ENCODE measurements around the gene MRGPRX4. TPM values are rescaled to one million over a fixed set of nuclear protein-coding genes. Genes with fewer than 3 reads are reported as not detected.

The MRGPRX4 gene
- total RNA-seq, 1 experiment from 2014 or later: not detected

DNA sequence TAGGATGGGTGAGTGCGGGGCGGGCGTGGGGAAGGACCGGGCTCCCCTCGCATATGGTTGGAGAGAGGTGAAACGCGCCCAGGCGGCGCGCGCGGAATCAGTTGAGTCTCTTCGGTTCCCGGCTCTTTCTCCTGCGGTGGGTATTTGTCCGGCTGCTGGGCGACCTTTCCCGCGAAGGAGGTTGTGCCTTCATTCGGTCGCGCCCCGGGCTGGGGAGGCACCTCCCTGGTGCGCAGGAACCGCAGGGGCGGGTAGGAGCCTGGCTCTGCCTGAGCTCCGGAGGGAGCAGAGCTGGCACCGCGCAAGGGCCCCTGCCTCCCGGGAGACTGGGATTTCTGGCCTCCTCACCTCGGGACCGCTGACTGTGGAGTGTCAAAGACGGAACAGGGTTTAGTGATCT lies 36.4 kb downstream of the MRGPRX4 start (continued):
- TF ChIP-seq, protein P1, sequence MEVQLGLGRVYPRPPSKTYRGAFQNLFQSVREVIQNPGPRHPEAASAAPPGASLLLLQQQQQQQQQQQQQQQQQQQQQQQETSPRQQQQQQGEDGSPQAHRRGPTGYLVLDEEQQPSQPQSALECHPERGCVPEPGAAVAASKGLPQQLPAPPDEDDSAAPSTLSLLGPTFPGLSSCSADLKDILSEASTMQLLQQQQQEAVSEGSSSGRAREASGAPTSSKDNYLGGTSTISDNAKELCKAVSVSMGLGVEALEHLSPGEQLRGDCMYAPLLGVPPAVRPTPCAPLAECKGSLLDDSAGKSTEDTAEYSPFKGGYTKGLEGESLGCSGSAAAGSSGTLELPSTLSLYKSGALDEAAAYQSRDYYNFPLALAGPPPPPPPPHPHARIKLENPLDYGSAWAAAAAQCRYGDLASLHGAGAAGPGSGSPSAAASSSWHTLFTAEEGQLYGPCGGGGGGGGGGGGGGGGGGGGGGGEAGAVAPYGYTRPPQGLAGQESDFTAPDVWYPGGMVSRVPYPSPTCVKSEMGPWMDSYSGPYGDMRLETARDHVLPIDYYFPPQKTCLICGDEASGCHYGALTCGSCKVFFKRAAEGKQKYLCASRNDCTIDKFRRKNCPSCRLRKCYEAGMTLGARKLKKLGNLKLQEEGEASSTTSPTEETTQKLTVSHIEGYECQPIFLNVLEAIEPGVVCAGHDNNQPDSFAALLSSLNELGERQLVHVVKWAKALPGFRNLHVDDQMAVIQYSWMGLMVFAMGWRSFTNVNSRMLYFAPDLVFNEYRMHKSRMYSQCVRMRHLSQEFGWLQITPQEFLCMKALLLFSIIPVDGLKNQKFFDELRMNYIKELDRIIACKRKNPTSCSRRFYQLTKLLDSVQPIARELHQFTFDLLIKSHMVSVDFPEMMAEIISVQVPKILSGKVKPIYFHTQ (CRISPR knock-in tag; IDR thresholded peaks at IDR 0.05): no peak
- TF ChIP-seq, protein P2, sequence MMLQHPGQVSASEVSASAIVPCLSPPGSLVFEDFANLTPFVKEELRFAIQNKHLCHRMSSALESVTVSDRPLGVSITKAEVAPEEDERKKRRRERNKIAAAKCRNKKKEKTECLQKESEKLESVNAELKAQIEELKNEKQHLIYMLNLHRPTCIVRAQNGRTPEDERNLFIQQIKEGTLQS (CRISPR knock-in tag; conservative IDR thresholded peaks at IDR 0.05): no peak

DNA sequence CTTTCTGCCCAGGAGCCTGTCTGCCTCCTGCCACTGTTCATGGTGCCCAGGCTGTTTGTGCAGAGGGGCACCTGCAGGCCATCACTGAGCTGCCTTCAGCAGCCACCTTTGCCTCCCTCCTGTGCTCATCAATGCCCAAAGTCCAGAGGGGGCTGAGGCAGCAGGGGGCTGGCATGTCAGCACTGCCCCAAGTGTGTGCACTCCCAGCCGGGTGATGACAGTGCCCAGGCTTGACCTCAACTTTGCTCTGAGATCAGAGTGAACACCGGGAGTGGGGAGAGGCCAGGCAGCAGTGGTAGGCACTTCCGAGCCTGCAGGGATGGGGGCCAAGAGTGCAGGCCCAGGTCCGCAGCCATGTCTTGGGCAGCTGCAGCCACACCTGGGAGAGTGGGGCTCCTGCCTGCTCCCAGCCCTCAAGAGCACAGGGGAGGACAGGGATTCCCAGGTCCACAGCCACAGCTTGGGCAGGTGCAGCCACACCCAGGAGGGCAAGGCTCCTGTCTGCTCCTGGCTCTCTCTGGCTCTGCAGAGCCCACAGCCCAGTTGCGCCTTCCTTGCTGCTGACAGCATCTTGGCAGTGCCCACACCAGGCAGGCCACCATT lies 48.7 kb downstream of the MRGPRX4 start:
- H3K27ac Mint-ChIP-seq: no peak overlapping the region

DNA sequence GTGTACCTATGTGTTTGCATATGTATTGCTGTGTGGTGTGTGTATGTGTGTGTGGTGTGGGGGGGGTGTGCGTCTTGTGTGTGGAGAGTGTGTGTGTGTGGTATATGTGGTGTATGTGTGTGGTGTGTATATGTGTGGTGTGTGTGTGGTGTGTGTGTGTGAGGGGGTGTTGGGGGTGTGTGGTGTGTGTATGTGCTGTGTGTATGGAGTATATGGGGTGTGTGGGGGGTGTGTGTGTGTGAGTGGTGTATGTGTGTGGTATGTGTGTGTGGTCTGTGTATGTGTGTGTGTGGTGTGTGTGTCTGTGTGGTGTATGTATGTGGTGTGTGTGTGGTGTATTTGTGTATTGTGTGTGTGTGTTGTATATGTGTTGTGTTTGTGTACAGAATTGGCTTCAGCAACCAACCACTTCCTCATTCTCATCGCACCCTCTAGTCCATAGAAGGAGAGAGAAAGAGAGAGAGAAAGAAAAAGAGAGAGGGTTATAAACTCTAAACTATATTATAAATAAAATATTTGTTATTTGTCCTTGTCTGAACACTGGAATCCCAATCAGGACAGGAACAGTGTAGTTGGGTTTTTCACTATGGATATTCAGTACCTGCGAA lies 50.3 kb downstream of the MRGPRX4 start:
- H3K36me3 Mint-ChIP-seq: no peaks in the 10 kb centered on the region
- H3K9me3 Mint-ChIP-seq: peaks cover 6% of the 10 kb centered on the region
- H3K27ac Mint-ChIP-seq: no peak overlapping the region
- H3K27me3 Mint-ChIP-seq (ENCODE audit: low read depth): peaks cover 4% of the 10 kb centered on the region; the same call in 1 of the 2 replicates
- ChIA-PET POLR2A (no interaction called here), CTCF (interaction anchor here (2.3 kb wide), 1 partner anchor 107 kb away, joined by 9 read pairs; no protein-coding TSS in a partner anchor)
- ATAC-seq: no peak
- no peak overlapping the region for H3K4me3 Mint-ChIP-seq
- no peak for DNase-seq (ENCODE audit: low spot score)
- no peaks in the 10 kb centered on the region for H3K4me1 Mint-ChIP-seq
- TF ChIP-seq ZNF416 (CRISPR knock-in tag; IDR thresholded peaks at IDR 0.05): no peak
- TF ChIP-seq NFE2L1 (CRISPR knock-in tag; IDR thresholded peaks at IDR 0.05): no peak
- TF ChIP-seq, protein P3, sequence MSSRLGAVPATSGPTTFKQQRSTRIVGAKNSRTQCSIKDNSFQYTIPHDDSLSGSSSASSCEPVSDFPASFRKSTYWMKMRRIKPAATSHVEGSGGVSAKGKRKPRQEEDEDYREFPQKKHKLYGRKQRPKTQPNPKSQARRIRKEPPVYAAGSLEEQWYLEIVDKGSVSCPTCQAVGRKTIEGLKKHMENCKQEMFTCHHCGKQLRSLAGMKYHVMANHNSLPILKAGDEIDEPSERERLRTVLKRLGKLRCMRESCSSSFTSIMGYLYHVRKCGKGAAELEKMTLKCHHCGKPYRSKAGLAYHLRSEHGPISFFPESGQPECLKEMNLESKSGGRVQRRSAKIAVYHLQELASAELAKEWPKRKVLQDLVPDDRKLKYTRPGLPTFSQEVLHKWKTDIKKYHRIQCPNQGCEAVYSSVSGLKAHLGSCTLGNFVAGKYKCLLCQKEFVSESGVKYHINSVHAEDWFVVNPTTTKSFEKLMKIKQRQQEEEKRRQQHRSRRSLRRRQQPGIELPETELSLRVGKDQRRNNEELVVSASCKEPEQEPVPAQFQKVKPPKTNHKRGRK (CRISPR knock-in tag; IDR thresholded peaks at IDR 0.05; ENCODE audit: borderline replicate concordance): no peak
- TF ChIP-seq, protein P2 (CRISPR knock-in tag; conservative IDR thresholded peaks at IDR 0.05): no peak
- no peak for TF ChIP-seq ATF1 (CRISPR knock-in tag; IDR thresholded peaks at IDR 0.05)
- TF ChIP-seq, protein P4, sequence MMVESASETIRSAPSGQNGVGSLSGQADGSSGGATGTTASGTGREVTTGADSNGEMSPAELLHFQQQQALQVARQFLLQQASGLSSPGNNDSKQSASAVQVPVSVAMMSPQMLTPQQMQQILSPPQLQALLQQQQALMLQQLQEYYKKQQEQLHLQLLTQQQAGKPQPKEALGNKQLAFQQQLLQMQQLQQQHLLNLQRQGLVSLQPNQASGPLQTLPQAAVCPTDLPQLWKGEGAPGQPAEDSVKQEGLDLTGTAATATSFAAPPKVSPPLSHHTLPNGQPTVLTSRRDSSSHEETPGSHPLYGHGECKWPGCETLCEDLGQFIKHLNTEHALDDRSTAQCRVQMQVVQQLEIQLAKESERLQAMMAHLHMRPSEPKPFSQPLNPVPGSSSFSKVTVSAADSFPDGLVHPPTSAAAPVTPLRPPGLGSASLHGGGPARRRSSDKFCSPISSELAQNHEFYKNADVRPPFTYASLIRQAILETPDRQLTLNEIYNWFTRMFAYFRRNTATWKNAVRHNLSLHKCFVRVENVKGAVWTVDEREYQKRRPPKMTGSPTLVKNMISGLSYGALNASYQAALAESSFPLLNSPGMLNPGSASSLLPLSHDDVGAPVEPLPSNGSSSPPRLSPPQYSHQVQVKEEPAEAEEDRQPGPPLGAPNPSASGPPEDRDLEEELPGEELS (CRISPR knock-in tag; IDR thresholded peaks at IDR 0.05): no peak
- TF ChIP-seq, protein P5, sequence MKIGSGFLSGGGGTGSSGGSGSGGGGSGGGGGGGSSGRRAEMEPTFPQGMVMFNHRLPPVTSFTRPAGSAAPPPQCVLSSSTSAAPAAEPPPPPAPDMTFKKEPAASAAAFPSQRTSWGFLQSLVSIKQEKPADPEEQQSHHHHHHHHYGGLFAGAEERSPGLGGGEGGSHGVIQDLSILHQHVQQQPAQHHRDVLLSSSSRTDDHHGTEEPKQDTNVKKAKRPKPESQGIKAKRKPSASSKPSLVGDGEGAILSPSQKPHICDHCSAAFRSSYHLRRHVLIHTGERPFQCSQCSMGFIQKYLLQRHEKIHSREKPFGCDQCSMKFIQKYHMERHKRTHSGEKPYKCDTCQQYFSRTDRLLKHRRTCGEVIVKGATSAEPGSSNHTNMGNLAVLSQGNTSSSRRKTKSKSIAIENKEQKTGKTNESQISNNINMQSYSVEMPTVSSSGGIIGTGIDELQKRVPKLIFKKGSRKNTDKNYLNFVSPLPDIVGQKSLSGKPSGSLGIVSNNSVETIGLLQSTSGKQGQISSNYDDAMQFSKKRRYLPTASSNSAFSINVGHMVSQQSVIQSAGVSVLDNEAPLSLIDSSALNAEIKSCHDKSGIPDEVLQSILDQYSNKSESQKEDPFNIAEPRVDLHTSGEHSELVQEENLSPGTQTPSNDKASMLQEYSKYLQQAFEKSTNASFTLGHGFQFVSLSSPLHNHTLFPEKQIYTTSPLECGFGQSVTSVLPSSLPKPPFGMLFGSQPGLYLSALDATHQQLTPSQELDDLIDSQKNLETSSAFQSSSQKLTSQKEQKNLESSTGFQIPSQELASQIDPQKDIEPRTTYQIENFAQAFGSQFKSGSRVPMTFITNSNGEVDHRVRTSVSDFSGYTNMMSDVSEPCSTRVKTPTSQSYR (CRISPR knock-in tag; IDR thresholded peaks at IDR 0.05): no peak
- TF ChIP-seq, protein P6, sequence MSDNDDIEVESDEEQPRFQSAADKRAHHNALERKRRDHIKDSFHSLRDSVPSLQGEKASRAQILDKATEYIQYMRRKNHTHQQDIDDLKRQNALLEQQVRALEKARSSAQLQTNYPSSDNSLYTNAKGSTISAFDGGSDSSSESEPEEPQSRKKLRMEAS (CRISPR knock-in tag; IDR thresholded peaks at IDR 0.05): no peak

More for the DNA sequence above, 48.7 kb downstream of the MRGPRX4 start:
- DNase-seq (ENCODE audit: low spot score) (no peak), ATAC-seq (no peak)
- ChIA-PET CTCF (interaction anchor here (1.1 to 2.5 kb wide), 2 partner anchors 18 to 106 kb away, joined by 4 to 8 read pairs; no protein-coding TSS in a partner anchor), POLR2A (no interaction called here)
- Mint-ChIP-seq H3K36me3 (no peaks in the 10 kb centered on the region), H3K27me3 (ENCODE audit: low read depth) (peaks cover 12% of the 10 kb centered on the region; the same call in 1 of the 2 replicates), H3K4me1 (no peaks in the 10 kb centered on the region), H3K4me3 (no peak overlapping the region), H3K9me3 (peaks cover 3% of the 10 kb centered on the region)
- no peak for TF ChIP-seq MYBL2 (CRISPR knock-in tag; IDR thresholded peaks at IDR 0.05)
- TF ChIP-seq SP1 (CRISPR knock-in tag; conservative IDR thresholded peaks at IDR 0.05): no peak
- TF ChIP-seq, protein P7, sequence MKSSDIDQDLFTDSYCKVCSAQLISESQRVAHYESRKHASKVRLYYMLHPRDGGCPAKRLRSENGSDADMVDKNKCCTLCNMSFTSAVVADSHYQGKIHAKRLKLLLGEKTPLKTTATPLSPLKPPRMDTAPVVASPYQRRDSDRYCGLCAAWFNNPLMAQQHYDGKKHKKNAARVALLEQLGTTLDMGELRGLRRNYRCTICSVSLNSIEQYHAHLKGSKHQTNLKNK (CRISPR knock-in tag; IDR thresholded peaks at IDR 0.05): no peak
- no peak for TF ChIP-seq GRHL2 (CRISPR knock-in tag; IDR thresholded peaks at IDR 0.05; ENCODE audit: insufficient replicate concordance, severe bottlenecking)
- no peak for TF ChIP-seq GABPB1 (CRISPR knock-in tag; IDR thresholded peaks at IDR 0.05)
- TF ChIP-seq, protein P8, sequence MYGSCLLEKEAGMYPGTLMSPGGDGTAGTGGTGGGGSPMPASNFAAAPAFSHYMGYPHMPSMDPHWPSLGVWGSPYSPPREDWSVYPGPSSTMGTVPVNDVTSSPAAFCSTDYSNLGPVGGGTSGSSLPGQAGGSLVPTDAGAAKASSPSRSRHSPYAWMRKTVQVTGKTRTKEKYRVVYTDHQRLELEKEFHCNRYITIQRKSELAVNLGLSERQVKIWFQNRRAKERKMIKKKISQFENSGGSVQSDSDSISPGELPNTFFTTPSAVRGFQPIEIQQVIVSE (CRISPR knock-in tag; IDR thresholded peaks at IDR 0.05; ENCODE audit: borderline replicate concordance): no peak
- TF ChIP-seq JUN (CRISPR knock-in tag; IDR thresholded peaks at IDR 0.05): no peak
- no peak for TF ChIP-seq NR2C2 (CRISPR knock-in tag; IDR thresholded peaks at IDR 0.05)
- TF ChIP-seq, protein P9, sequence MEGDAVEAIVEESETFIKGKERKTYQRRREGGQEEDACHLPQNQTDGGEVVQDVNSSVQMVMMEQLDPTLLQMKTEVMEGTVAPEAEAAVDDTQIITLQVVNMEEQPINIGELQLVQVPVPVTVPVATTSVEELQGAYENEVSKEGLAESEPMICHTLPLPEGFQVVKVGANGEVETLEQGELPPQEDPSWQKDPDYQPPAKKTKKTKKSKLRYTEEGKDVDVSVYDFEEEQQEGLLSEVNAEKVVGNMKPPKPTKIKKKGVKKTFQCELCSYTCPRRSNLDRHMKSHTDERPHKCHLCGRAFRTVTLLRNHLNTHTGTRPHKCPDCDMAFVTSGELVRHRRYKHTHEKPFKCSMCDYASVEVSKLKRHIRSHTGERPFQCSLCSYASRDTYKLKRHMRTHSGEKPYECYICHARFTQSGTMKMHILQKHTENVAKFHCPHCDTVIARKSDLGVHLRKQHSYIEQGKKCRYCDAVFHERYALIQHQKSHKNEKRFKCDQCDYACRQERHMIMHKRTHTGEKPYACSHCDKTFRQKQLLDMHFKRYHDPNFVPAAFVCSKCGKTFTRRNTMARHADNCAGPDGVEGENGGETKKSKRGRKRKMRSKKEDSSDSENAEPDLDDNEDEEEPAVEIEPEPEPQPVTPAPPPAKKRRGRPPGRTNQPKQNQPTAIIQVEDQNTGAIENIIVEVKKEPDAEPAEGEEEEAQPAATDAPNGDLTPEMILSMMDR (IDR thresholded peaks at IDR 0.05): no peak
- no peak for TF ChIP-seq ETV6 (CRISPR knock-in tag; IDR thresholded peaks at IDR 0.05)
